Measurements from ENCODE around the gene FCHSD2.

FCHSD2 gene

GRCh38 chr11:73142128-73142377, at the start of gene FCHSD2:
TSS of gene FCHSD2 (minus strand) at chr11:73142318. CDS start at chr11:73141877, 441 bp downstream.
- Histone ChIP-seq H3K4me3 (peak within 1 kb of the TSS; percentile 86), H3K27me3 (ENCODE audit: low read depth) (no peaks in the 10 kb centered on the region), H3K36me3 (replicated peaks) (no peaks in the 10 kb centered on the region; the same call in 1 of the 2 replicates), H3K9me3 (no peaks in the 10 kb centered on the region), H3K4me1 (peaks cover 9% of the 10 kb centered on the region)
- no peak for DNase-seq (ENCODE audit: low spot score in 2 of 2)
- in situ Hi-C loops (cut with MboI; ENCODE audit: low sequenced_read_pairs): no loop called here

- H3K27me3 ChIP-seq (ENCODE audit: low read depth): no peaks in the 10 kb centered on the region
- no peaks in the 10 kb centered on the region for H3K36me3 ChIP-seq (replicated peaks)
- H3K9me3 ChIP-seq: no peaks in the 10 kb centered on the region
- in situ Hi-C loops (cut with MboI; ENCODE audit: low sequenced_read_pairs): no loop called here
- DNase-seq (ENCODE audit: low spot score in 2 of 2): no peak
- H3K4me1 ChIP-seq: no peaks in the 10 kb centered on the region
- no peak overlapping the region for H3K4me3 ChIP-seq
Measured at GRCh38 chr11:73191151-73191550, 49.0 kb upstream of the FCHSD2 start.

GRCh38 chr11:73190557-73190885, 48.4 kb upstream of the FCHSD2 start:
- Histone ChIP-seq H3K4me1 (no peaks in the 10 kb centered on the region), H3K36me3 (replicated peaks) (no peaks in the 10 kb centered on the region), H3K4me3 (no peak overlapping the region), H3K9me3 (no peaks in the 10 kb centered on the region), H3K27me3 (ENCODE audit: low read depth) (no peaks in the 10 kb centered on the region)
- no peak for DNase-seq (ENCODE audit: low spot score in 2 of 2)
- in situ Hi-C loops (cut with MboI; ENCODE audit: low sequenced_read_pairs): no loop called here

GRCh38 chr11:73189723-73190556, 47.8 kb upstream of the FCHSD2 start:
- Histone ChIP-seq H3K4me3 (no peak overlapping the region), H3K4me1 (no peaks in the 10 kb centered on the region), H3K27me3 (ENCODE audit: low read depth) (no peaks in the 10 kb centered on the region), H3K36me3 (replicated peaks) (no peaks in the 10 kb centered on the region), H3K9me3 (no peaks in the 10 kb centered on the region)
- in situ Hi-C loops (cut with MboI; ENCODE audit: low sequenced_read_pairs): no loop called here
- no peak for DNase-seq (ENCODE audit: low spot score in 2 of 2)

- no peak for DNase-seq (ENCODE audit: low spot score in 2 of 2)
- no peak overlapping the region for H3K4me3 ChIP-seq
- H3K9me3 ChIP-seq: no peaks in the 10 kb centered on the region
- H3K4me1 ChIP-seq: no peaks in the 10 kb centered on the region
- H3K27me3 ChIP-seq (ENCODE audit: low read depth): no peaks in the 10 kb centered on the region
- in situ Hi-C loops (cut with MboI; ENCODE audit: low sequenced_read_pairs): no loop called here
- H3K36me3 ChIP-seq (replicated peaks): no peaks in the 10 kb centered on the region
Measured at GRCh38 chr11:73189315-73189714, 47.2 kb upstream of the FCHSD2 start.

- H3K27me3 ChIP-seq (ENCODE audit: low read depth): no peaks in the 10 kb centered on the region
- no peaks in the 10 kb centered on the region for H3K9me3 ChIP-seq
- DNase-seq (ENCODE audit: low spot score in 2 of 2): no peak
- H3K4me3 ChIP-seq: no peak overlapping the region
- H3K4me1 ChIP-seq: no peaks in the 10 kb centered on the region
- in situ Hi-C loops (cut with MboI; ENCODE audit: low sequenced_read_pairs): no loop called here
- H3K36me3 ChIP-seq (replicated peaks): no peaks in the 10 kb centered on the region
Measured at GRCh38 chr11:73188301-73188700, 46.2 kb upstream of the FCHSD2 start.

- H3K36me3 ChIP-seq (replicated peaks): no peaks in the 10 kb centered on the region
- DNase-seq (ENCODE audit: low spot score in 2 of 2): no peak
- no peaks in the 10 kb centered on the region for H3K4me1 ChIP-seq
- in situ Hi-C loops (cut with MboI; ENCODE audit: low sequenced_read_pairs): no loop called here
- H3K9me3 ChIP-seq: no peaks in the 10 kb centered on the region
- no peak overlapping the region for H3K4me3 ChIP-seq
- H3K27me3 ChIP-seq (ENCODE audit: low read depth): no peaks in the 10 kb centered on the region
Measured at GRCh38 chr11:73187854-73188253, 45.7 kb upstream of the FCHSD2 start.

GRCh38 chr11:73186886-73187285, 44.8 kb upstream of the FCHSD2 start:
- Histone ChIP-seq H3K4me3 (no peak overlapping the region), H3K4me1 (no peaks in the 10 kb centered on the region), H3K36me3 (replicated peaks) (no peaks in the 10 kb centered on the region), H3K9me3 (no peaks in the 10 kb centered on the region), H3K27me3 (ENCODE audit: low read depth) (no peaks in the 10 kb centered on the region)
- DNase-seq (ENCODE audit: low spot score in 2 of 2): no peak
- in situ Hi-C loops (cut with MboI; ENCODE audit: low sequenced_read_pairs): no loop called here

- no peak for DNase-seq (ENCODE audit: low spot score in 2 of 2)
- Histone ChIP-seq H3K4me1 (no peaks in the 10 kb centered on the region), H3K4me3 (no peak overlapping the region), H3K27me3 (ENCODE audit: low read depth) (no peaks in the 10 kb centered on the region), H3K9me3 (no peaks in the 10 kb centered on the region), H3K36me3 (replicated peaks) (no peaks in the 10 kb centered on the region)
- in situ Hi-C loops (cut with MboI; ENCODE audit: low sequenced_read_pairs): no loop called here
Measured at GRCh38 chr11:73186294-73186850, 44.3 kb upstream of the FCHSD2 start.

GRCh38 chr11:73185680-73186293, 43.7 kb upstream of the FCHSD2 start:
- no peak for DNase-seq (ENCODE audit: low spot score in 2 of 2)
- H3K4me3 ChIP-seq: no peak overlapping the region
- in situ Hi-C loops (cut with MboI; ENCODE audit: low sequenced_read_pairs): no loop called here
- H3K9me3 ChIP-seq: no peaks in the 10 kb centered on the region
- H3K4me1 ChIP-seq: no peaks in the 10 kb centered on the region
- no peaks in the 10 kb centered on the region for H3K27me3 ChIP-seq (ENCODE audit: low read depth)
- no peaks in the 10 kb centered on the region for H3K36me3 ChIP-seq (replicated peaks)

GRCh38 chr11:73184953-73185671, 43.0 kb upstream of the FCHSD2 start:
- H3K4me1 ChIP-seq: no peaks in the 10 kb centered on the region
- DNase-seq (ENCODE audit: low spot score in 2 of 2): peak; percentile 37 to 82
- H3K36me3 ChIP-seq (replicated peaks): no peaks in the 10 kb centered on the region
- H3K9me3 ChIP-seq: no peaks in the 10 kb centered on the region
- no peaks in the 10 kb centered on the region for H3K27me3 ChIP-seq (ENCODE audit: low read depth)
- in situ Hi-C loops (cut with MboI; ENCODE audit: low sequenced_read_pairs): no loop called here
- no peak overlapping the region for H3K4me3 ChIP-seq

- in situ Hi-C loops (cut with MboI; ENCODE audit: low sequenced_read_pairs): no loop called here
- H3K27me3 ChIP-seq (ENCODE audit: low read depth): no peaks in the 10 kb centered on the region
- H3K36me3 ChIP-seq (replicated peaks): no peaks in the 10 kb centered on the region
- H3K4me3 ChIP-seq: no peak overlapping the region
- H3K9me3 ChIP-seq: no peaks in the 10 kb centered on the region
- H3K4me1 ChIP-seq: no peaks in the 10 kb centered on the region
- DNase-seq (ENCODE audit: low spot score in 2 of 2): no peak
Measured at GRCh38 chr11:73182824-73183321, 40.8 kb upstream of the FCHSD2 start.

GRCh38 chr11:73178681-73179080, 36.6 kb upstream of the FCHSD2 start:
- DNase-seq (ENCODE audit: low spot score in 2 of 2): no peak
- in situ Hi-C loops (cut with MboI; ENCODE audit: low sequenced_read_pairs): loop anchor here (5.0 kb wide), 2 partner anchors 351 to 456 kb away; no protein-coding TSS in a partner anchor
- no peak overlapping the region for H3K4me3 ChIP-seq
- no peaks in the 10 kb centered on the region for H3K27me3 ChIP-seq (ENCODE audit: low read depth)
- no peaks in the 10 kb centered on the region for H3K9me3 ChIP-seq
- H3K36me3 ChIP-seq (replicated peaks): no peaks in the 10 kb centered on the region
- H3K4me1 ChIP-seq: no peaks in the 10 kb centered on the region

All from HAP-1 (cell line).